Measurements from ENCODE around the gene PLGRKT. TPM values are rescaled to one million over a fixed set of nuclear protein-coding genes. Genes with fewer than 3 reads are reported as not detected.
A peak's percentile ranks its signal among the peaks of the same experiment; 100 is the strongest.
"Not testable (repeated sequence)": the region's sequence is repeated elsewhere in the genome, so short reads cannot be mapped to it uniquely, and the experiment has no call there.

The PLGRKT gene, protein sequence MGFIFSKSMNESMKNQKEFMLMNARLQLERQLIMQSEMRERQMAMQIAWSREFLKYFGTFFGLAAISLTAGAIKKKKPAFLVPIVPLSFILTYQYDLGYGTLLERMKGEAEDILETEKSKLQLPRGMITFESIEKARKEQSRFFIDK
- 28.5 TPM for polyA plus RNA-seq (ENCODE audit: insufficient read length)

DNA sequence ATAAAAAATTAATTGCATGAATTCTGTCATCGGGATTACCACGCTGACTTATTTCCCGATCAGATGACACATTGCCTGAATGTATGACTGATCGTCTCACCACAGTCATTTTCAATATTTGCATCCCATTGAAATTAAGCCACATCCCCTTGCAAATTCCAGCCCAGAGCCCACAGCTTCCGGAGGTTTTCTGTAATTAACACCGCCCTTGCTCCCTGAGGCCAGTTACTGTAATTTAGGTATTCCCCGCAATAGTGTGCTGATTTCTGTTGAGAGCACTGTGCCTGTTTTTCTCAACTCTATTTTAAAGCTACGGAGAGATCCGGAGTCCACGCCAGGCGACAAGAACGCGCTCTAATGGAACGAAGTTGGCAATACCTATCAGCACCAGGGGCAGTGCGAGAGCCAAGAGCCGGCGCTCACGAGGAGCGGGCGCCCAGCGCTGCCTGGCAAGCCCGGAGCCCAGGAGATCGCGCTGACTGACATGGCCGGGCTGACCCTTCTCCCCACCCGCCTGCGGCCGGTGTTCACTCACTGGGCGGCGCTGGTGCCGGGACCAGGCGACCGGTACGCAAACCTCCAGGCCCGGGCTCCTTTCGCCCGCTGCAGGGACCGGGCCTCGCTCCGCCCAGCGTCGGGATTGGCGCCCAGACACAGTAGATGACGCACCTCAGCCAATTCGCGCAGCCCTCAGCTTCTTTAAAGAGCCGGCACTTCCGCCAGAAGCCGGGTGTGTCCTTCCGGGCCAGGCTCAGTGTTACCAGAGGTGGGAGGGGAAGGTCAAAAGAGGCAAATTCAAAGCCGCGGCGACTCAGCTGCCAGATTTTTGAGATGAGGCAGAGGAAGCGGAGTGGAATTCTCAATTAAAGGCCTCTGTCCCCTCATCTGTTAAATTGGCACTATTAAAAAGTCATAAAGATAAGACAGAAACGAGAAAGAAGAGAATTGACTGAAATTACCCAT, at the start of gene PLGRKT:
PLGRKT (minus strand) TSS at position 672 of the 963 bp plus-strand sequence. CDS start 5,948 bp downstream, outside the sequence.
- peak; percentile 79 for DNase-seq (ENCODE audit: low read depth)

DNA sequence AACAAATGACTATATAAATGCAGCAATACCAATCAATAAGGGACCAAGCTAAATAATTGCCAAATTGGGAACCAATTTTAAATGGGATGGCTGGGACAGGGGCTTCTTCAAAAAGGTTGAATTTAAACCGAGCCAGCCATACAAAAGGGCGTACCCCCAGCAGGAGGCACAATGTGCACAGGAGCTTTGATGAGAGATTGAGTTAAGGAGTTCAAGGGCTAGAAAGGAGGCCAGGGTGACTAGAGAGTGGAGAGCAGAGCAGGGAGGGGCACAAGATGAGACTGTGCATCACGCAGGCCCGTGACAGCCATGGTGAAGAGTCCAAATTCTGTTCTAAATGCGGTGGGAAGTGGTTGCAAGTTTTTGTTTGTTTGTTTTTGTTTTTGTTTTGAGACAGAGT, 49.3 kb upstream of the PLGRKT start:
- no peak for DNase-seq (ENCODE audit: low read depth)

DNA sequence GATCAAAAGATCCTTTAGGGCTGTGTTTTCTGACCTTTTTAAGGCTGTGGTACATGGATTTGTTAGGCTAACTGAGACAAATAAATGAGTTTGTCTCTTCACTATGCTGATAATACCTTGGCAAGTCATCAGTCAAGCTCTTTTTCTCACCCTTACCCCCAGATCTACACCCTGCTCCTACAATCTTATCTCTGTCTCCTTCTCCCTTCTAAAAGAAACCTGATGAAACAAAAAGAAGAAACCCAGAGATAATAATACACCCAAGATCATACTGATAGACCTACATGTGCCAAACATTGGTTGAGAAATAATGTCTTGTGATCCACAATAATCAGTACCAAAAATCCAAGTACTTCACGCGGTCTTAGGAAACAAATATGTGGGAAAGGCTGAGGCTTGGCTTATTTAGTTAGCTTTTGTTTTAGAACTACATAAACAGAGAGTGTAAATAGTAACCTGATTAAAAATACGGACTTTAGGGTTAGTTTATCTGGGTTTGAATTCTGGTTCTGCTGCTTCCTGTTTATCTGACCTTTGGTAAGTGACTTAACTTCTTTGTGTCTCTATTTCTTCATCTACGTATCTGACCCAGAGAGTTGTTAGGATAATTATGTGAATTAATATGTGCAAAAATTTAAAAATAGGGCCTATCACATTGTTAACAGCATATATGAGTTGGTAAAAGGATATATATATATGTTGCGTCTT, 47.8 kb upstream of the PLGRKT start:
- DNase-seq (ENCODE audit: low read depth) = no peak

DNA sequence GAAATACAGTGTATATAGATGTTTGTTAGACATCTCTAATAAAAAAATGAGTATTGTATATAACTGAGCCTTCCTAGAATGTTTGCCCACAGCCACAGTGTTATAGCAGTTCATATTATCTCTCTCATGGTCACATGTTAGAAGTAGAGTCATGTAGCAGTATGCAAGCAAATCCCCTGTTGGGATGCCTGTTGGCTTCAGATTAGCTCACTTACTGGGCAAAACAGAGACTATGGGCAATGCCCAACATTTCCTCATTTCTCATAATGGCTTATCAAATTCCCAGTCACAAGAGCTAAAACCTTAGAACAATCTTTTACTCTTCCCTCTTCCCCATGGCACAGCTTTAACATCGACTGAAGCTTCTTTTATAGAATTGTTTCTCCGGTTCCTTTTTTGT, 45.6 kb upstream of the PLGRKT start:
- no peak for DNase-seq (ENCODE audit: low read depth)

DNA sequence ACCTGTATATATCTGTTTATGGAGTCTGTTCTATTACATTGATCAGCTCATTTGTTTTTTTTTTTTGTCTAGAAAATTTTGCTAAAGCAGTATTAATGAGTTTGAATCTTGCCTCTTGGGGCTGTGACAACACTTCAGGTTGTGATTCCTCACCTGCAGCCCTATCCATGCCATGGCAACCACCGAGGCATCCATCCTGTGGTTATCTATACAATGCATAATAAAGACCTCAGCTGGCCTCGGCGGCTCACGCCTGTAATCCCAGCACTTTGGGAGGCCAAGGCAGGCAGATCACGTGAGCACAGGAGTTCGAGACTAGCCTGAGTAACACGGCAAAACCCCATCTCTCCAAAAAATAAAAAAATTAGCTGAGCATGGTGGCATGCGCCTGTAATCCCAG, 44.5 kb upstream of the PLGRKT start:
- no peak for DNase-seq (ENCODE audit: low read depth)

DNA sequence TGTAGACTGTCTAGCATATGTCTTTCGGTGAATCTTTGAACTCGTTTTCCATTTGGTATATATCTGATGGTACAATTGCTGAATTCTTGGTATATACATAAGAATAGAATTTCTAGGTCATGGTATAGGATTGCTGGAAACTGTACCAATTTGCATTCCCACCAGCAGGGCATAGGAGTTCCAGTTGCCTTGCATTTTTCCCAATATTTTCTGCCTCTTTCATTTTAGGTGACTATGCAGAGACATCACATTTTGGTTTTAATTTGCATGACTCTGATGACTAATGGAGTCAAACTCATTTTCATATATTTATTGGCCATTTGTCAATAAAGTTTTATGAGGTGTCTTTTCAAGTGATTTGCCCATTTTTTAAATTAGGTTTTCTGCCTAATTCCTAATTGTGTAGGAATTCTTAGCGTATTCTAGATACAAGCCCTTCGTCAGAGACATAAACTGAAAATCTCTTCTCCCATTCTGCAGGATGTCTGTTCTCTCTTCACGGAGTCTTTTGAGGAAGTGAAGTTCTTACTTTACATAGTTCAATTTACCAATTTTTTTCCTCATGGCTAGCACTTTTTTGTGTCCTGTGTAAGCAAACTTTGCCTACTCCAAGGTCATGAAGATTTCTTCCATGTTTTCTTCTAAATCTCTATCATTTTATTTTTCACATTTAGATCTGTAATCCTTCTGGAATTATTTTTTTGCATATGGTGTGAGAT, 43.8 kb upstream of the PLGRKT start:
- DNase-seq (ENCODE audit: low read depth) = no peak

DNA sequence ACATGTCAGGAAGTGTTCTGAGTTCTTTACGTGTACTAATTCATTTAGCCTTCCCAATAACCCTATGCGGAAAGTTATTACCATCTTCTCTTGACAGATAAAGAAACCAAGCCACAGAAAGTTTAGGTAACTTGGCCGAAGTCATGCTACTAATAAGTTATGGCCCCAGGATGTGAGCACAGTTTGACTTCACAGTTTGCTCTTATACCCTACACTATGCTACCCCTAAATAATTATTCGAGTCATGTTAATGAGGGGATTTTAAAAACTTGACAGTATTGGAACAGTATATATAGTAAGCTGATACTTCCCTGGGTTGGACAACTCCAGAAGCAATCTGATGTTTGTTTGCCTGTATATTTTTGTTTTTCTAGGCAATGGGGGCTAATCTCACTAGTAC, 43.2 kb upstream of the PLGRKT start:
- no peak for DNase-seq (ENCODE audit: low read depth)

DNA sequence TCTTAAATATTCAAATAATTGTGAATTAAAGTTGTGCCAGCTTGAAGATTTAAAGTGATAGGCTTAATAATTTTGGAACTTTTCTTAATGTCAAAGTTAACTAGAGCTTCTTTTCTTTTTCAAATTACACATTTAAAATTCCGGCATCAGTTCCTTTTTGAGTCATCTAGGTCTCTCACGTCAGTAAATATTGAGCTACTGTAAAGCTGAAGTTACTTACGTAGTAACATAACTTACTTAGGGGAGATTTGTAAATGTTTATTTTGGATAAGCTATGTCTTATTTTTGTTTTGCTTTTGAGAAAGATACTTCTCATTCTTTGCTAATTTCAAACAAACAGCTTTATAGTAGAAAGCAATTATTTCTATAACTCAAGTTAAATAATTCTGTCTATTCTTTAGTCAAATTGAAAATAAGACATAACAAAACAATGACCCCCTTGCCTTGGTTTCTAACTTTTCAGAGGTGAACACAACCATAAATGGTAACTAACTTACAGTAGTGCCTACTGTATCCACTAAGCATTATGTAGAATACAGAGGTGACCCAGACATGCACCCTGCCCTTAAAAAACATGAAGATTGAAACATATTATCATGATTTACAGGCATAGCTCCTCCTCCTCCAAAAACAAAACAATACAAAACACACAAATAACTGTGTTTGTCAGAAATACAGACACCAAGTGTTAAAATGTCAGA, 42.4 kb upstream of the PLGRKT start:
- DNase-seq (ENCODE audit: low read depth) = no peak

DNA sequence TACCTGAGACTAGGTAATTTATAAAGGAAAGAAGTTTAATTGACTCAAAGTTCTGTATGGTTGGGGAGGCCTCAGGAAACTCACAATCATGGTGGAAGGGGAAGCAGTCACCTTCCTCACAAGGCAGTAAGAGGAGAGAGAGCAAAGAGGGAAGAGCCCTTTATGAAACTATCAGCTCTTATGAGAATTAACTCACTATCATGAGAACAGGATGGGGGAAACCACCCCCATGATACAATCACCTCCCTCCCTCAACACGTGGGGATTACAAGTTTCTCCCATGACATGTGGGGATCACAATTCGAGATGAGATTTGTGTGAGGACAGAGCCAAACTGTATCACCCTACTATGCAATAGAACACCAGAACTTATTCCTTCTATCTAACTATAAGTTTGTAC, 40.5 kb upstream of the PLGRKT start:
- DNase-seq (ENCODE audit: low read depth) = no peak

DNA sequence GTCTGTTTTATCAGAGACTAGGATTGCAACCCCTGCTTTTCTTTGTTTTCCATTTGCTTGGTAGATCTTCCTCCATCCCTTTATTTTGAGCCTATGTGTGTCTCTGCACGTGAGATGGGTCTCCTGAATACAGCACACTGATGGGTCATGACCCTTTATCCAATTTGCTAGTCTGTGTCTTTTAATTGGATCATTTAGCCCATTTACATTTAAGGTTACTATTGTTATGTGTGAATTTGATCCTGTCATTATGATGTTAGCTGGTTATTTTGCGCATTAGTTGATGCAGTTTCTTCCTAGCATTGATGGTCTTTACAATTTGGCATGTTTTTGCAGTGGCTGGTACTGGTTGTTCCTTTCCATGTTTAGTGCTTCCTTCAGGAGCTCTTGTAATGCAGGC, 37.9 kb upstream of the PLGRKT start:
- not testable (repeated sequence) for DNase-seq (ENCODE audit: low read depth)

DNA sequence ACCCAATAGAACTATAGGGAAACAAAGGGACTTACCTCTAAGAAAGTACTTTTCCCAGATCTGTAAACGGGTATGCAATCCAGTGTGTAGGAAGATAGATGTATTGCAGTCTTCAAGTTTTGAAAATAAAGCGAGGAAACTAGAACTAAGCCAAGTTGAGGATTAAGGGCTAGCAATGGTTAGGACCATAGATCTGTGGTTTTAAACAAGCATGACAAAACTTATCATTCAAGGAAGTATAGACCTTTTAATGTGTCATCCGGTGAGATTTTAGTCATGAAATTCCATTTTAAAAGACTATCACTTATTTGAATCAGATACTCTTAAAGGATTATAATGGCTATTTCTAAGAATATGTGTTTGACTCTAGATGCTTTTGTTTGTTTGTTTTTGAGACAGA, 33.1 kb upstream of the PLGRKT start:
- DNase-seq (ENCODE audit: low read depth) = no peak

DNA sequence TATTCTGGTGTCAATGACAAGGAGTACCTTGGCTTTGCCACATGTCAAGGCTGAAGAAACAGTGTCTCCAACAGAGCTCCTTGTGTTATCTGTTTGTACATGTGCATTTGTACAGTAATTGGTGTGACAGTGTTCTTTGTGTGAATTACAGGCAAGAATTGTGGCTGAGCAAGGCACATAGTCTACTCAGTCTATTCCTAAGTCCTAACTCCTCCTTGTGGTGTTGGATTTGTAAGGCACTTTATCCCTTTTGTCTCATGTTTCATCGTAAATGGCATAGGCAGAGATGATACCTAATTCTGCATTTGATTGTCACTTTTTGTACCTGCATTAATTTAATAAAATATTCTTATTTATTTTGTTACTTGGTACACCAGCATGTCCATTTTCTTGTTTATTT, 32.4 kb upstream of the PLGRKT start:
- DNase-seq (ENCODE audit: low read depth) = no peak

DNA sequence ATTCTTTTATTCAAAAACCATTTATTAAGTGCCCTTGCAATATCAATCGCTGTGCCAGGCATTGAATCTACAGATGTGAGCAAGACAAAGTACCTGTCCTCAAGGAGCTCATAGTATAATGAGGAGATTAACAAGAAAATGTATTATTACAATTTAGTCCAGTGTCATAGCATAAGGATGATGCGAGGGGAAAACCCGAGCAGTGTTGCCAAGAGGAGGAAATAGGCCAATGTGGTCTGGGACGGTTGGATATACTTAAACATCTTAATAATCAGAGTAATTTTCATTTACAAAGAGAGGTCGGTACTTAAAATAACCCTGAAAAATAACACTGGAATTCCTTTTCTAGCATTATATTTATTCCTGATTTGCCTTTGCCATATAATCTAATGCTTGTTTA, 31.1 kb upstream of the PLGRKT start:
- no peak for DNase-seq (ENCODE audit: low read depth)

DNA sequence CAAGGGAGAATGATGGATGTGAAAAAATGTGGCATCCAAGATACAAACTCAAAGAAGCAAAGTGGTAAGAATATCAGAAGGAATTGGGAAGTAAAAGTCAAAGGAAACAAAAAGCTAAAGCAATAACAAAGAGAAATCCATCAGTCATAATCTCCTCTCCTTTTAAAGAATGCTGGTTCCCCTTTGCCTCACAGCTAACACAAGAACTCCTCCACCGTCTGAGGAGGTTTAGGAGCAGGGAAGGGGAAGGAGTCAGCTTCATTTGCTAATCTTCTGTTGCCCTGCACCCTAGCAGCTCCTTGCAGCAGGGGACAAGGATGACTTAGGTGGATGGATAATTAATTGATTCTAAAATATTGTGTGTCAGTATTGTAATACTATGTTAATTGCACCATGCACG, 29.0 kb upstream of the PLGRKT start:
- DNase-seq (ENCODE audit: low read depth) = no peak

DNA sequence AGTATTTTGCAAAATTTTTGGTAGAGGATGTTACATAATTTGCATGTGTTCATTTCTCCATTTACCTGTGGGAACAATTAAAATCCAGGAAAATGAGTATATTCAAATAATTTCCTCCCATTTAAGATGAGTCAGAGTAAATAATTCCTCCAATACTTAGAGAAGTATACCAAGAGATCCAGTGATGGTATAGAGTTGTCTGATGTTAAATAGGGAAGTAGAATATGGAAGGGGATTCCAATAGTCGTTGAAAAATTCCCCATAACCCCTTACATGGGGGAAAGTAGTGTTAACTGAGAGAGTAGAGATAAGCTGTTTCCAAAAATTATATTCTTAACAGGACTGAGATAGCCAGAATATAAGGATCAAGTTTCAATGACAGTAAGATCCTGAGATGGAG, 28.3 kb upstream of the PLGRKT start:
- no peak for DNase-seq (ENCODE audit: low read depth)

DNA sequence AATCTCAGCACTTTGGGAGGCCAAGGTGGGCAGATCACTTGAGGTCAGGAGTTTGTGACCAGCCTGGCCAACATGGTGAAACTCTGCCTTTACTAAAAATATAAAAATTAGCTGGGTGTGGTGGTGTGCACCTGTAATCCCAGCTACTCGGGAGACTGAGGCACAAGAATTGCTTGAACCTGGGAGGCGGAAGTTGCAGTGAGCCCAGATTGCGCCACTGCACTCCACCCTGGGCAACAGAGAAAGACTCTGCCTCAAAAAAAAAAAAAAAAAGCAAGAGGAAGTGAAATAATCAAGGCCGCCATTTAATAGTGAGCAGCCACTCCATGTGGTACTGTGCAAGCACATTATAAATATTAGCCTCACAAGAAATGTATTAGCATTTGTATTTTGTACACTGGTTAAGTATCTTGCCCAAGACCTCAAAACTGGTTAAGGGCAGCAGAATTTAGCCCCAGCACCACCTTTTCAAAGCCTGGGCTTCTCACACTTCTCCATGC, 27.2 kb upstream of the PLGRKT start:
- DNase-seq (ENCODE audit: low read depth) = not testable (repeated sequence)

DNA sequence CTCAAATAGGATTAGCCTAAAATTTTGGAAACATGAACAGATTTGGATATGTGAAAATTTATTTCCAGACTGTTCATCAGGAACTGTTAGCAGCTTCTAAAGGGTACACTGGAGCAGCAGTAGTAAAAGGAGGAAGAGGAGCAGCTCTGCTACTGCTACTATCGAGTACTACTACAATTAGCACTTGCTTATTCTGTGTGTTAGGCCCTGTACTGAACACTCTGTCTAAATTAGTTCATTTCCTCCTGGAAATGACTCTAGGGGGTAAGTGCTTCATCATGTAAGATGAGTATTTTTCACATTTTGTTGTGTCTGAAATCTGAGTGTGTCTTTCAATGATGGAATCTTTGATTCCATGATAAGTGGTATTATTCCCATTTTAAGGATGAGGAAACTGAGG, 22.4 kb upstream of the PLGRKT start:
- DNase-seq (ENCODE audit: low read depth) = no peak

DNA sequence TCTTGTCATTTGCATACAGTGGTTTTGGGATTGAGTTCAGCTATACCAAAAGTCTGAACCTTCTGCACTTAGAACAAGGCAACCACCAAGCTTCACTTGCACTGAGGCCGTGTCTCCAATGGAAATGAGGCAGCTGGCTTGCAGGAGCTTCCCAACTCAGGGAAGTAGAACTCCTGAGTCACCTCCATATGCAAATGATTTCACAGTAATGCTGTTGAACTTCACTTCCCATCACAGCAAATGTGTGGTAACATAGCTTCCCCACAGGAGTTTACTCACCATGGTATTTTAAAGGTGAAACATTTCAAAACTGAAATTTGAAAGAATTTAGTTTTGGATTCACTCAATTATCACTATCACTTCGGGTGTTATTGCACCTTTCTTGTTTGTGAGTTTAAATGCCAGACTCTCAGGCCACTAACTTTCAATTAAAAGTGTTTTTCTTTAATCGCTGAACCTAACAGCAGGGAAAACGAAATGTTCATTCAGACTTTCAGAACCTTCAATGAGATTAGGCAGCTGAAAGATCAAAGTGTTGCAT, 21.6 kb upstream of the PLGRKT start:
- no peak for DNase-seq (ENCODE audit: low read depth)

DNA sequence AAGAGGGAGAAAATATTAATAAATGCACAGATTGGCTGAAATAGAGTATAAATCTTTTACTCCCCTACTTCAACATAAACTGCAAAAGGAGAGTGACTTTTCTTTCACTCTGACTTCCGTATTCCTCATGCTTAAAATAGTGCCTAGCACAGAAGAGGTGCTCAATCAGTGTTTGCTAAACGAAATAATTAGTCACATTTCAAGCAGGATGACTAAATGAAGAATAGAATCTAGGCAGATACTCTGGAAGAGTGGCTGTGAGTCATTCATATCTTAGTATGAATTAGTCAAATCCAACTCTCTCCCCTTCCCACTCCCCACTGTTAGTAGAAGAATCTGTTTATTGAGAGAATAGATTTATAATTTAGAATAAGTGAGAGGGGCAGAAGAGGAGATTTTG, 17.5 kb upstream of the PLGRKT start:
- DNase-seq (ENCODE audit: low read depth) = no peak

DNA sequence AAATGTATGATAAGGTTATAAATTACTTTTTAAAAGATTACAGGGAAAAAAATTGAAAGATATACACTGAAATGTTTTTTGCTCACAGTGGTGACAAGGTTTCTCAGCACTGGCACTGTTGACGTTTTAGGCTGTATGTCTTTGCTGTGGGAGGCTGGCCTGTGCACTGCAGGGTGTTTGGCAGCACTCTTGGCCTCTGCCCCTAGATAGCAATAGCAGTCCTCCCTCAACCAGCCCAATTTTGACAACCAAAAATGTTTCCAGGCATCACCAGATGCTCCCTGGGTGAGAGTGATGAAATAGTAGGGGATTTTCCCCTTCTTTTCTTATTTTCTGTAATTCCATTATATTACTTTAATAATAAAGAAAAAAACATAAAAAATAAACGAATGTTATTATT, 15.9 kb upstream of the PLGRKT start:
- no peak for DNase-seq (ENCODE audit: low read depth)

DNA sequence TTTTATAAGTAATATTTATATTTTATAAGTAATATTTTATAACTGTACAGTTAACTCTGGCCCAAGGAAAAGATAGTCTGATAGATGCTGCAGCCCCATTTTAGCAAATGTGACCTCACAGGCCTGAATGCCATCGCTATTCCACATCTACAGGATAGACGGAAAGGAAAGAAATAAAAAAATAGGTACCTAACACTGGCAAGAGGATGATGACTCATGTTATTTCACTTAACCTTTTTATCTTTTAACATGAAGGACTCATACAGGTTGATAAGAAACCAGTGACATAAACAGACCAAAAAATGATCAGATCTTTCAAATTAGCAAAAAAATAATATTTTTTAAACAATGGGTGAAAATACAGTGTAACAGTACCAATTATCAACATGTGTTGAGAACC, 15.3 kb upstream of the PLGRKT start:
- DNase-seq (ENCODE audit: low read depth) = no peak
